Activated effector memory CD4-positive, alpha-beta T cell treated with anti-CD3 and anti-CD28 coated beads, Interleukin-2, amount 50 U/mL, for 16 hours (primary cell): ENCODE results near the gene ARID1B.
"Not testable (repeated sequence)": the region's sequence is repeated elsewhere in the genome, so short reads cannot be mapped to it uniquely, and the experiment has no call there.

ENCODE experiments used
- DNase-seq: peaks from one replicate; pipeline ENCODE4 v3.0.0-alpha.2; 2020

Gene ARID1B

GRCh38 chr6:157145656-157146285 lies 368.6 kb downstream of the ARID1B start:
- DNase-seq = no peak

- not testable (repeated sequence) for DNase-seq
Measured at GRCh38 chr6:157147054-157148026, 370.2 kb downstream of the ARID1B start.

DNA sequence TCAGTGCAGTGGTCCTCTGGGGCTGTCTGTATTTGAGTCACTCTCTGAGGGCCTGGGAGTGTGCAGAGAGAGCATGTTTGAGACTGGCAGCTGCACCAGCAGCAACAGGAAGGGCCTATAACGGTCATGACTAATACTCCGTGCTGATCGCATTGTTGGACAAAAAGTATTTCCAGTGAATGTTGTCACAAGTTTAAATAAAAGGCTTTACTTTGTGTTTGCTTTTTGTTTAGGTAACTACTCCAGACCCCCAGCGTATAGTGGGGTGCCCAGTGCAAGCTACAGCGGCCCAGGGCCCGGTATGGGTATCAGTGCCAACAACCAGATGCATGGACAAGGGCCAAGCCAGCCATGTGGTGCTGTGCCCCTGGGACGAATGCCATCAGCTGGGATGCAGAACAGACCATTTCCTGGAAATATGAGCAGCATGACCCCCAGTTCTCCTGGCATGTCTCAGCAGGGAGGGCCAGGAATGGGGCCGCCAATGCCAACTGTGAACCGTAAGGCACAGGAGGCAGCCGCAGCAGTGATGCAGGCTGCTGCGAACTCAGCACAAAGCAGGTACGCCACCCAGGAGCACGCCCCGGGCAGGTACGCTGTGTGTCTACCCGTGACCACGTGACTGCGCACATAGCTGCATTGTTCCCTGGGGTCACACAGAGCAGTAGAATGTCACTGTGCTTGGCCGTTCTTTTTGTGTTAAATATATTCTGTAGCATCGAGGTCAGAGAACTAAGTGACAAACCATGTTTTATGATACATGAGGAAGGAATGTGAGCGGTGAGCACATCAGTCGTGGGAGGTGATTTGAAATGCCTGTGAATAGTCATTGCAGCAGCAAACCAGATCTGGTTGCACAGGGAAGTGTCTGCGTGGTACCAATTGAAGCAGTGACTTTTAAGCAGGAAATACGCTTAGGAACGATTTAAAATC lies 371.5 kb downstream of the ARID1B start:
- DNase-seq = no peak

DNA sequence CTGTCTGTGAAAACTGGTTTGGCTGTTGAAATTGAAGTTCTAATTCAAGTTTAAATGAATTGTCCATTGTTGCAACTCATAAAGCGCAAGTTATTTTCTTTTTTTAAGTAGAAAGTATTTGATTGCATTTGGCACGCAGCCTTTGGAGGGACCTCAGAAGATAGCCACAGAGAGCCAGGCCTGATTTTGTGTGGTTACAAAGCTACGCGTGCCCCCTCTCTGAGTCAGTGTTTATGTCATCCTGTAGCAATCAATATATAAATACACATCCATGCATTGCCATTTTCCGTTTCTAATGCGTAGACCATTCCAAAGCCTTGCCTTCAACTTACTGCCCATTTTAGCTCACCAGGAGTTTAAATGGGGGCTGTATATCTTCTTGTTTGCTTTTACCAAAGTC lies 372.9 kb downstream of the ARID1B start:
- DNase-seq = no peak

GRCh38 chr6:157151029-157151428 lies 373.9 kb downstream of the ARID1B start:
- no peak for DNase-seq

DNA sequence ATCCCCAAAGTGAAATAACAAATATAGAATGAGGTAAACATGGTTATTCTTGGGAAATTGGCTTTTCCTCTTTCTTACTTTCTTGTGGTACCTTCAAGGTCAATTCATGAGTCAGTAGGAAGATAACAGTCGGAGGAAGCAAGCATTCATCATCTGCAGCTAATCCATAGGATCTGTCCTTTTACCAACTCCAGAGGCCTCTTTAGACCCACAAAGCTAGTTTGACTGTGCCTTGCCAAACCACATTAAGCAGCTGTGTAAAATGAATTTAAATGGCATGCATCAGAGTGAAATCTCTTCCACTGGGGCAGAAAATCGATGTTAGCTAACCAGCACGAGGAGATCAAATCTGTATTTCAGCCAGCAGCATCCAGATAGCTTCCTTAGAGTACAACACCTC lies 374.8 kb downstream of the ARID1B start:
- DNase-seq = no peak

GRCh38 chr6:157152556-157152955 lies 375.4 kb downstream of the ARID1B start:
- DNase-seq = no peak

- no peak for DNase-seq
Measured at GRCh38 chr6:157155804-157156203, 378.6 kb downstream of the ARID1B start.

DNA sequence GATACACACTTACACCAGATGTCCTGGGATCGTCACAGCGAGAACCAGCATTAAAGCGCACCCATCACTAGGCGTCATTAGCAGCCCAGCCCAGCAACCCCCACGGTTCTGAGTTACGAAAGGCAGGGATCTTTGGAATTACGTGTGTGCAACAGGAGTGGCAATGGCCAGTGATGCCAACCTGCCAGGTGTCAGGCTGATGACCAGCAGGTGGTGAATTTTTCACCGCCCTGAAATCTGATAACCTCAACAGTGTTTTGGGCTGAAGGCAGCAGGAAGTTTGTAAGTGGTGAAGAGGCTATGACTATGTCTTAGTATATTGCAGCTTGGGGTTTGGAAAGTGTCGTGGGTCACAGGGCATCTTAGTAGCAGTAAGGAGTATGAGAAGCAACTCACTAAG lies 380.1 kb downstream of the ARID1B start:
- no peak for DNase-seq

- no peak for DNase-seq
Measured at GRCh38 chr6:157158456-157158855, 381.3 kb downstream of the ARID1B start.

DNA sequence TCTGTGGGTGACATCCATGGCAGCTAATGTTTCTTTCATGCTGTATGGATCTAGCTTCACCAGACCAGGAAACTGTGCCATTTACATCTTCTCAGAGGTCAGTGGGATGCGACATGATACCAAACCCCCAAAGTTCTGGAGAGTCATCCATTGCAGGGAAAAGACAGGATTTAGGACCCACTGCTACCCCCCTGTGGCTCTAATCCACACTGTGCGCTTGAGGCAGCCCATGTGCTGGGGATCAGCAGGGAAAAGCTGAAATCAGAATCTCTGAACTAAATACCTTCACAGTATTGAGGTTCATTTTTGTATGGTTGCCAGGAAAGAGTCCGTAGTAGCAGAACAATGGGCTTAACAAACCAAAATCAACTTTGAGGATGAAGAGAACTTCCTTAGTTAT lies 381.7 kb downstream of the ARID1B start:
- no peak for DNase-seq

DNA sequence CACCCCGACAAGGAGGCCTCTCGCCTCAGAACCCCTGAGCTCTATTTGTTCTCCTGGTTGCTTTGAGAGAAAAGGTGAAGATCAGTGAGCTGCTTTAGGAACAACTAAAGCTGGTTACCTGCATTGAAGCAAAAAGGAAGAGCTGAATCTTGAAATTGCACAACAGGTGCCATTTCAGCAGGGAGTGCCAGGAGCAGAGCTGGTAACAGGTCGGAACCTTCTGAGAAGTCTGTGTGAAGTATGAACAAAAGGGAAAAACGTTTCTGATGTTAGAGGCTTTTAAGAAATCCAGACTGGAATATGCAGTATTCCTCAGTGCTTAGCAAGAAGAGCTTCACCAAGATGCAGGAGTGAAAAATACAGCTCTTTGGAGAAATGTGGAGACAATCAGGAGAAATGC lies 382.2 kb downstream of the ARID1B start:
- DNase-seq = no peak

GRCh38 chr6:157161912-157162311 lies 384.7 kb downstream of the ARID1B start:
- DNase-seq = no peak

GRCh38 chr6:157162766-157163433 lies 385.7 kb downstream of the ARID1B start:
- DNase-seq = no peak

DNA sequence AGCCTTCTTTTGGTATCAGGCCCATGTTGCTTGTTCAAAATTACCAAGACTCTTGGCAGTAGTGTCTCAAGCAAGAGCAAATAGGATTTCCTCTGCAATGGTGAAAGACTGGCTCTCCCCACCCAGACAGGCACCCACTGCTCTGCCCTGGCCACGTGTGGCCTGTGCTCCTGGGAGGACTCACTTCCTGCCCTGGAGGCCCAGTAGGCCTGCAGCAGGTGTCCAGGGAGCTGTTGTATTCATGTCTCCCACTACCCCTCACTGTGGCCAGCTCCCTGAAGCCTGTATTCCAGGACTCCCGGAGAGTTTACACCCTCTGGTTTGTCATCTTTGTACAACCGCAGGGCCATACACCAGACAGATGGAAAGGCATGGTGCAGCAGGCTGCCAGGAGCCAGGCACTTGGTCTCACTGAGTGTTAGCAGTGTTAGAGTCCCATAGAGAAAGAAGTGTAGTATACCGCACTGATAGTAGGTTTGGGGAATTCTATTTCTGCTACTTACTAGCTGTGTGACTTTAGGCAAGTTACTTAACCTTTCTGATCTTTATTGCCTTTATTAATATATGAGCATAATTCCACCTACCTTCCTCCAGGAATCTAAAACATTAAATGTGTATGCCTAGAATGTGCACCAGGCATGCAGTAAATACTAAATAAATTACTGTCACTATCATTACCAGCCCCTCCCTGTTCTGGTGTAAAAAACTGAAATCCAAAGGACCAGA lies 386.4 kb downstream of the ARID1B start:
- no peak for DNase-seq

GRCh38 chr6:157164972-157165371 lies 387.8 kb downstream of the ARID1B start:
- no peak for DNase-seq

GRCh38 chr6:157166784-157167183 lies 389.6 kb downstream of the ARID1B start:
- no peak for DNase-seq

- no peak for DNase-seq
Measured at GRCh38 chr6:157167837-157168236, 390.7 kb downstream of the ARID1B start.

DNA sequence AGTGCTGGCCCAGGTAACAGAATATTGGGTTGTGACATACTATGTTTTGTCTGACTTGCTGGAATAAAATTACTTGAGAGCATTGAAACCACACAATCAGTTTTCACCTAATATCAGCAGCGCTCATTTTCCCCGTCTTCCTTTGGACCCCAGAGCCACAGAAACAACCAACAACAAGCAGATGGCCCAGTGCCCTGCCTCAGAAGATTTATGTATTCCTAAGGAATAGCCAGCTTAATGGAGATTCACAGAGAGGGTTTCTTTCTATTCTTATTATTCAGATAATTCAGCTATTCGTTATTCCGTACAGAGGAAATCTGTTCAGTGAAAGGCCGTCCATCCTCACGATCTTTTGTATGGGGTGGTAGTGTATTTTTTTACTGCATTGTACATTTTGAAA lies 391.3 kb downstream of the ARID1B start:
- DNase-seq = no peak

GRCh38 chr6:157169226-157169625 lies 392.0 kb downstream of the ARID1B start:
- no peak for DNase-seq

DNA sequence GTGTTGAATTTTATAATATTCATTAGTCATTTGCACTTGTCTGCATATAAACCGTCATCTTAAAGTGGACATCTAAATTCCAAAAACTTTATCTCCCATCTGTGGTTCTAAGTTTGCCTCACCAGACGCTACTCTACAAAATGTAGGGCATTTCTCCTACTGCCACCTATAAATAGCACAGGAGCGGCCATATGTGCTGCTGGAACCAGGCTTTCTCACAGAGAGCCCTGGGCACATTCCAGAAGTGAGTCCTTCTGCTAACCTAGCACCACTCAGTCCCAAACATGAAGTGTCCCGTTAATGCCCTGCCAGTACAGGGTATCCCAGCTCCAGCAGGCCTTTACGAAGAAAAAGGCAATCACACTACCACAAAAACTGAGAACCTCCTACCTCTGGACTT lies 392.5 kb downstream of the ARID1B start:
- DNase-seq = no peak

DNA sequence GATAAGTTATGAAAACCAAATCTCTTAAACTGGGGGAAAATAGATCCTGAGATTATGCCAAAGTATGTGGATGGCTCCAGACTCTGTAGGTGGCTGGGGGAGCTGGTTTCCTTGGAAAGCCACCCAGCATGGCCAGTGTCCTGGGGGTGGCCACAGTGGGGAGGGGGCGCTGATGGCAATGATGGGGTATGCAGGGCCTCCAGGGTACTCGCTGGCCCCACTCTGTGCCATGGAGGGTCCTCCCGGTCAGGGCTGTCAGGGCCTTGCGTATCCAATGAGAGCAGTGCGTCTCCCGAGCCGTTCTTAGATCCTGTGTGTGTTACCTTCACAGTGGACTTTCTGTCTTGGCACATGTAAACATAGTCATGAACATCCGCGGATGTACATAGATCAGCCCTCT lies 393.4 kb downstream of the ARID1B start:
- DNase-seq = no peak
